ENCODE measurements around the gene BBX.

BBX gene

GRCh38 chr3:107662124-107662507 is 139.4 kb downstream of the BBX start:
- peak overlapping the region; percentile 72 for H3K27ac Mint-ChIP-seq
- H3K4me3 Mint-ChIP-seq = no peak overlapping the region
- ATAC-seq (ENCODE audit: low read depth) = no peak
- peaks cover 3% of the 10 kb centered on the region for H3K36me3 Mint-ChIP-seq
- no peak for DNase-seq (ENCODE audit: low spot score in 2 of 2)
- H3K27me3 Mint-ChIP-seq = no peaks in the 10 kb centered on the region
- no peaks in the 10 kb centered on the region for H3K9me3 Mint-ChIP-seq
- peaks cover 21% of the 10 kb centered on the region for H3K4me1 Mint-ChIP-seq

GRCh38 chr3:107662586-107662985 is 139.8 kb downstream of the BBX start:
- H3K27ac Mint-ChIP-seq = peak overlapping the region; percentile 72
- DNase-seq (ENCODE audit: low spot score in 2 of 2) = no peak
- ATAC-seq (ENCODE audit: low read depth) = no peak

DNA sequence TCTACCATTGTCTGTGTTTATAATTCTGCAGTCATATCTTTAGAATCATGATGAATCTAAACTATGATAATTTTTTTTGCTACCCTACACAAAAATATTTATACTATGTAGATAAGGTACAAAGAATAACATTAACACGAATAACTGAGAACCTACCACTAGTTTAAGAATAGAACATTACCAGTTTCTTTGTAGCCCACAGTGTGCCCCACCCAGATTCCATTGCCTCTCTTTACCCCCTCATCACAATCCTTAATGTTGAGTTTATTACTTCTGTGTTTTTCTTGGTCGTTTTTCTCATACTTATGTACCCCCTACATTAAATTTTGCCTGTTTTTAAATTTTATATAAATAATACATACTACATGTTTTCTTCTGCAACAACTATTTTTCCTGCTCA is 140.5 kb downstream of the BBX start:
- DNase-seq (ENCODE audit: low spot score in 2 of 2) = no peak
- Mint-ChIP-seq H3K9me3 (no peaks in the 10 kb centered on the region), H3K27ac (no peak overlapping the region), H3K36me3 (peaks cover 3% of the 10 kb centered on the region), H3K4me1 (peaks cover 19% of the 10 kb centered on the region), H3K4me3 (no peak overlapping the region), H3K27me3 (no peaks in the 10 kb centered on the region)
- ATAC-seq (ENCODE audit: low read depth) = no peak

More at GRCh38 chr3:107662586-107662985, 139.8 kb downstream of the BBX start:
- Mint-ChIP-seq H3K4me1 (peaks cover 18% of the 10 kb centered on the region), H3K9me3 (no peaks in the 10 kb centered on the region), H3K27me3 (no peaks in the 10 kb centered on the region), H3K36me3 (peaks cover 3% of the 10 kb centered on the region), H3K4me3 (no peak overlapping the region)

DNA sequence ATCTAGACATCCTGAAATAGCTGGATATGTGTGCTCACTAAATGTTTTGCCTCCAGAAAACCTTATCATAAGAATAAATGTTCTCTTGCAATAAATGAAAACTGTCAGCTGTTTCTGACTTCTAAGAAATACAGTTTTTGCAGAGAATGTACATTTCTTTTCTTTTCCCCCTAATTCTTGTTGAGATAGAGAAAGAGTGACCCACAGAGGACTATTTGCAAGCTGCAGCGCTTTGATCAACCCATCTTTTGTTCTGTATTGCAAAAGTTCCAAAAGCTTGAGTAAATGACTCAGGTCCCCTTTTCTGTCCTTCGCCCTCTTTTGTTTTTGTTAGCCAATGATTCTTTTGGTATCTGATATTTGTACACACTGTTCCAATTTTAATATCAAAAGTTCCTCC is 141.9 kb downstream of the BBX start:
- Mint-ChIP-seq H3K36me3 (peaks cover 3% of the 10 kb centered on the region), H3K4me1 (peaks cover 25% of the 10 kb centered on the region), H3K27ac (no peak overlapping the region), H3K27me3 (no peaks in the 10 kb centered on the region), H3K4me3 (no peak overlapping the region), H3K9me3 (no peaks in the 10 kb centered on the region)
- ATAC-seq (ENCODE audit: low read depth) (no peak), DNase-seq (ENCODE audit: low spot score in 2 of 2) (no peak)

DNA sequence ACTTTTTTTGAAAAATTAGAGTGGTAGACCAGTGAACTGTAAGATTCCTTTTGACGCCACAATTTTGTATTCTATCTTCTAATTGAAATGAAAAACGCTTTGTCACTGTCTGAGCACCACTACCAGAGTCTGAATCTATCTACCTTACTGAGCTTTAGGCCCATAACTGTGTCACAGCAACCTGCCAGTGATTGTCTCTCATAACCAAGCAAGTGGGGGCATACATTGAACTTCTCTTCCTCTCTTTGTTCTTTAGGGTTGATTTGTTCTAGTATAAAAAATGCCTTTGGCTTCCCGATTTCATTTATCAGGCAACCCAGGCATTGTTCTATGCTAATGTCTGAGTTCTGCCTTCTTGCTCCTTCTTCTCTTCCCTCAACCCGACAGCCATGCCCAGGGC is 142.6 kb downstream of the BBX start:
- Mint-ChIP-seq H3K4me1 (peaks cover 25% of the 10 kb centered on the region), H3K36me3 (peaks cover 3% of the 10 kb centered on the region), H3K9me3 (no peaks in the 10 kb centered on the region), H3K4me3 (no peak overlapping the region), H3K27me3 (no peaks in the 10 kb centered on the region), H3K27ac (no peak overlapping the region)
- ATAC-seq (ENCODE audit: low read depth) (no peak), DNase-seq (ENCODE audit: low spot score in 2 of 2) (no peak)

DNA sequence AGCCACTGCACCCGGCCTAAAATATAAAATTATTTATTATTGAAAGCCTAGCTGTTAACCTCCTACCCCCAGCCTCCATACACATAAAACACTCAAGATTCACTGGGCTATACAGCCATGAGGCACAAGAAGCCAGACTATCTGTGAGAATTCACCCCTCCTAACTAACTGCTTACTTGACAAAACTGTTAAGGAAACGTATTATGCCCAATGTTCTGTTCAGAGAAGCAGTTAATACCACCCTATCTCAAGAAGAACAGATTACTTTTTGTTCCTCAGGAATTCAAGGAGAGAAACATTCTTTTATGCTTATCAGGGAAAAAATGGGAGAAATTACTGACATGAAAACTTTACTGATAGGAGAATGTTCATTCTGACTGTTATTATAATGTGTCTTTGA is 144.1 kb downstream of the BBX start:
- H3K4me1 Mint-ChIP-seq = peaks cover 18% of the 10 kb centered on the region
- ATAC-seq (ENCODE audit: low read depth) (no peak), DNase-seq (ENCODE audit: low spot score in 2 of 2) (no peak)
- H3K9me3 Mint-ChIP-seq = no peaks in the 10 kb centered on the region
- peaks cover 3% of the 10 kb centered on the region for H3K36me3 Mint-ChIP-seq
- H3K27me3 Mint-ChIP-seq = no peaks in the 10 kb centered on the region
- no peak overlapping the region for H3K4me3 Mint-ChIP-seq
- no peak overlapping the region for H3K27ac Mint-ChIP-seq

DNA sequence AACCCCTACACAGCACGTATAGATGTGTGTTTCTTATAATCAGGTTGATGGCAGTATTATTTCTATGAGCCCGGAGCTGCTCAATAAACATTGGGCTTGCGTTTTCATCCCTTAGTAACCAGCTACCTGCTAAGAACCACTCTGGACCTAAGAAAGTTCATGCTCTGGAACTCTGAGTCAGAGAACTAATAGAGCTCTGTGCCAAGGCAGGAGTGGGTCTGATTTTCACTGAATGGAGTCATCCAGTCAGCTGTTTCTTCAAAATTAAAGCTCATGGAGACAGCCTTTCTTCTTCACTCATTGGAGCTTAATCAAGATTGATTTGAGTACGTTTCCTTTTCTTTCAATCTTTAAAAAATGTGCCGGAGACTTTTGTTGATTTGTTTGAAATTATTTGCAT is 145.7 kb downstream of the BBX start:
- Mint-ChIP-seq H3K4me3 (no peak overlapping the region), H3K4me1 (peaks cover 18% of the 10 kb centered on the region), H3K9me3 (no peaks in the 10 kb centered on the region), H3K27ac (peak overlapping the region; percentile 45), H3K36me3 (peaks cover 3% of the 10 kb centered on the region), H3K27me3 (no peaks in the 10 kb centered on the region)
- DNase-seq (ENCODE audit: low spot score in 2 of 2) (no peak), ATAC-seq (ENCODE audit: low read depth) (no peak)

DNA sequence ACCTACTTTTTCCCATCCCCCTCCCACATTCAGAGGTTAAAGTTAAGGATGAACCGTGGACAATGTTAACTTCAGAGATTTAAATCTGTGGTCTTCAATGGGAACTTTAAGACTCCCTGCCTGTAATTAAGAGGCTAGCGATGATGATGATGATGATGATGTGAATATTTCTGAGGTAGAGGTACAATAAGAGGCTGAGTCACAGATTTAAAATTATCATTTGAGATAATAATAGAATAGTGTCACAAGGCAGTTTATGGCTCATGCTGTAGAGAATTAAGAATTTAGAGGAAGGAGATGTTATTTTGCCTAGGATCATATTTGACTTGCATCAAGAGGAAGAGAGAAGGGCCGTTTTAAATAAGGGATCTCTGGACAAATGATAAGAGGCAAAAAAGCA is 146.2 kb downstream of the BBX start:
- H3K4me1 Mint-ChIP-seq = peaks cover 19% of the 10 kb centered on the region
- peaks cover 3% of the 10 kb centered on the region for H3K36me3 Mint-ChIP-seq
- peak overlapping the region; percentile 45 for H3K27ac Mint-ChIP-seq
- DNase-seq (ENCODE audit: low spot score in 2 of 2) = no peak
- no peak overlapping the region for H3K4me3 Mint-ChIP-seq
- H3K9me3 Mint-ChIP-seq = no peaks in the 10 kb centered on the region
- no peak for ATAC-seq (ENCODE audit: low read depth)
- H3K27me3 Mint-ChIP-seq = no peaks in the 10 kb centered on the region

- Mint-ChIP-seq H3K4me3 (no peak overlapping the region), H3K27ac (peak overlapping the region; percentile 45), H3K9me3 (no peaks in the 10 kb centered on the region), H3K4me1 (peaks cover 26% of the 10 kb centered on the region), H3K36me3 (peaks cover 3% of the 10 kb centered on the region), H3K27me3 (no peaks in the 10 kb centered on the region)
- DNase-seq (ENCODE audit: low spot score in 2 of 2) = no peak
- no peak for ATAC-seq (ENCODE audit: low read depth)
Measured at GRCh38 chr3:107669669-107670068, 146.9 kb downstream of the BBX start.

DNA sequence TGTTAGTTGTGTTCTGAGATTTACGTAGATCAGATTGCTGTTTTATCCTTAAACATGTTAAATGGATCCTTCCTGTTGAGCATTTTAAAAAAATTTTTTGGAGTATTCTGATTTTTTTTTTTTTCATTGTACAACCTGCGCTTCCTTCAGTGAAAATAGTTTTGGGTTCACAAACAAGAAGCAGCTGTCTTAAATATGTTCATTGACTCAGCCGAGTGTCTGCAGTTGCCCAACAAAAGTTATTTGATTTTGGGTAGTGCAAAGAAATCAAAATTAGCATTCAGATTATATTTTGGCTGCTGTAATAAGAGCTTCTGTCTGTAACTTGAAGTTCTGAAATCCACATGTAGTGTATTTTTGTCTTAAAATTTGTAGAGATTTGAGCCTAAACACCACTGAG is 148.2 kb downstream of the BBX start:
- peaks cover 31% of the 10 kb centered on the region for H3K4me1 Mint-ChIP-seq

DNA sequence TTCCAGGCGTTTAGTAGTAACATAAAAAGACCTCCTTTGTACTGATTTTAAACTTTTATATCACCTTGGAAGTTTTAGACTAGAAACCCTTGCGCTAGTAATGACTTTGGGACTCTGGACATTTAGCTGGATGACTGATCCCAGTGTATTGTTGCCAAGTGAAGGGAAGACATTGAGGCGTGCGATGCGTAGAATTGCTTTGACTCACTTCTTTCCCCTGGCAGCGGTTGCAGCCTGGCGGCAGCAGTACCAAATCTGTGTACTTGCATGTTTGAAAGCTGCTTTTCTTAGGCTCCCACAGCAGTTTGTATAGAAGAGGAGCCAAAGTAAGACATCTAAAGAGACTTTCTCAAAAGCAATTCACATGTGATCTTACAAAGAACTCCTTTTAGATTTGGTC is 151.6 kb downstream of the BBX start:
- no peaks in the 10 kb centered on the region for H3K9me3 Mint-ChIP-seq
- DNase-seq (ENCODE audit: low spot score in 2 of 2) = no peak
- H3K36me3 Mint-ChIP-seq = no peaks in the 10 kb centered on the region
- H3K27ac Mint-ChIP-seq = peak overlapping the region; percentile 98
- peak overlapping the region; percentile 89 for H3K4me3 Mint-ChIP-seq
- H3K27me3 Mint-ChIP-seq = no peaks in the 10 kb centered on the region
- H3K4me1 Mint-ChIP-seq = peaks cover 26% of the 10 kb centered on the region
- no peak for ATAC-seq (ENCODE audit: low read depth)

More for the DNA sequence above, 148.2 kb downstream of the BBX start:
- Mint-ChIP-seq H3K4me3 (no peak overlapping the region), H3K36me3 (peaks cover 1% of the 10 kb centered on the region), H3K27ac (peak overlapping the region; percentile 62), H3K27me3 (no peaks in the 10 kb centered on the region), H3K9me3 (no peaks in the 10 kb centered on the region)
- DNase-seq (ENCODE audit: low spot score in 2 of 2) (no peak), ATAC-seq (ENCODE audit: low read depth) (no peak)

DNA sequence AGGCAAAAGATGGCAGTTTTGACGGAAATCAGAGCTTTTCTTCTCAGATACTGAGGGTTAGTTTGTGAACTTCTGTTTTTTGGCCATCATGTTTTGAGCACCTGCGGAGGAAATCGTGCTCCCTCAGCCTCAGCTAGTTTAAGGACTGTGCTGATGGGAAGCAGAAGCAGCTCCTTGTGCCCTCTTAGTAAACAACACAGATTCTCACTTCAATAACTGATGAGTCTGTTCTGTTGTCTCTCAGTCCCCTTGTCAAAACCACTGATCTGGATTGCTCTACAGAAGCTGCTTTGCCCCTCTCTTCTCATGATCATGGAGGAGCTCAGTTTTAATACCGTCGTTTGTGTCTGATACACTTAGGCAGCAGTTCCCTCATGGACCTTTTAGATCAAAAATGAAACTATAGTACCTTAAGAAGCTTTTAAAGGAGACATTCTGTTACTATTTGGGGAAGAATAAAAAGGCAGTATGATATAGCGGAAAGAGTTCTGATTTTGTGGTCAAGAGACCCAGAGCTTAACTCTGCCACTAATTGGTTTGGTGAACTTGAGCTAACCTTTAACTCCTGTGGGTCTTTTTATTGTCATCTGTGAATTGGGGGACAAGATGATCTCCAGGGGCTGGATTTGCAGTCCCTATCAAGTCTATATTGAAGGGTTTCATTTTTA is 152.6 kb downstream of the BBX start:
- peak; percentile 89 for ATAC-seq (ENCODE audit: low read depth)

GRCh38 chr3:107676469-107677309 is 153.9 kb downstream of the BBX start:
- Mint-ChIP-seq H3K9me3 (no peaks in the 10 kb centered on the region), H3K4me3 (peak overlapping the region; percentile 32), H3K27me3 (no peaks in the 10 kb centered on the region), H3K27ac (peak overlapping the region; percentile 50), H3K36me3 (no peaks in the 10 kb centered on the region), H3K4me1 (peaks cover 36% of the 10 kb centered on the region)
- ATAC-seq (ENCODE audit: low read depth) = no peak
- DNase-seq (ENCODE audit: low spot score in 2 of 2) = no peak

More for the DNA sequence above, 152.6 kb downstream of the BBX start:
- peak overlapping the region; percentile 98 for H3K27ac Mint-ChIP-seq
- H3K4me1 Mint-ChIP-seq = peaks cover 28% of the 10 kb centered on the region
- no peaks in the 10 kb centered on the region for H3K27me3 Mint-ChIP-seq
- no peaks in the 10 kb centered on the region for H3K9me3 Mint-ChIP-seq
- peak; percentile 24 to 43 for DNase-seq (ENCODE audit: low spot score in 2 of 2)
- peak overlapping the region; percentile 89 for H3K4me3 Mint-ChIP-seq
- no peaks in the 10 kb centered on the region for H3K36me3 Mint-ChIP-seq

- no peaks in the 10 kb centered on the region for H3K36me3 Mint-ChIP-seq
- DNase-seq (ENCODE audit: low spot score in 2 of 2) = no peak
- H3K27me3 Mint-ChIP-seq = no peaks in the 10 kb centered on the region
- H3K27ac Mint-ChIP-seq = no peak overlapping the region
- H3K4me1 Mint-ChIP-seq = peaks cover 31% of the 10 kb centered on the region
- ATAC-seq (ENCODE audit: low read depth) = no peak
- no peaks in the 10 kb centered on the region for H3K9me3 Mint-ChIP-seq
- no peak overlapping the region for H3K4me3 Mint-ChIP-seq
Measured at GRCh38 chr3:107679921-107680320, 157.2 kb downstream of the BBX start.

Measured in memory B cell (primary cell).